DND-41 (cell line): ENCODE results near the gene IFT88.

Experiments
- EZH2 ChIP-seq: IDR thresholded peaks from 3 replicates; pipeline ENCODE4 v1.6.1; 2012; ENCODE audit warnings: borderline replicate concordance, low read depth, mild to moderate bottlenecking, moderate library complexity, low read length, inconsistent platforms; ENCODE audit not compliant: severe bottlenecking
- TF ChIP-seq, protein P1 (sequence below): IDR thresholded peaks from 2 replicates; pipeline ENCODE4 v1.5.1; 2012; ENCODE audit warnings: borderline replicate concordance, low read length, moderate library complexity, mild to moderate bottlenecking; ENCODE audit not compliant: poor library complexity, severe bottlenecking; ENCODE audit errors: extremely low read depth

DNA sequence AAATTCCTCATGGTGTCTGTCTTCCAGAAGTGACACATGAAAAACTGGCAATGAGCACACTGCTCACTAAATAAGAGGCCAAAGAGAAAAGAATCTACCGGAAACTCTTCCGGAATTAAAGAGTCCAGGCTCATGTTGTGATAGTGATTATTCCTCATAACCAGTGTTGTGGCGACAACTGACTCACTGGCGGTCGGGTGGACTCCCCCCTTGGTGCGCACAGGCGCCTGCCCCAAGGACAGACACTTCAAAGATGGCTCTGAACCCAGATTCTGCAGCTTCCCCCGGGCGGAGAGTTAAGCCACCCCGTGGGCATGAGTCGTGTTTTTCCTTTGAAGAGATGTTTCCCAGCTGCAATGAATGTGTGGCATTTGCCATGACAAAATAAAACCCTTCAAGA is 146.8 kb downstream of the IFT88 start:
- TF ChIP-seq EZH2 = no peak
- TF ChIP-seq, protein P1, sequence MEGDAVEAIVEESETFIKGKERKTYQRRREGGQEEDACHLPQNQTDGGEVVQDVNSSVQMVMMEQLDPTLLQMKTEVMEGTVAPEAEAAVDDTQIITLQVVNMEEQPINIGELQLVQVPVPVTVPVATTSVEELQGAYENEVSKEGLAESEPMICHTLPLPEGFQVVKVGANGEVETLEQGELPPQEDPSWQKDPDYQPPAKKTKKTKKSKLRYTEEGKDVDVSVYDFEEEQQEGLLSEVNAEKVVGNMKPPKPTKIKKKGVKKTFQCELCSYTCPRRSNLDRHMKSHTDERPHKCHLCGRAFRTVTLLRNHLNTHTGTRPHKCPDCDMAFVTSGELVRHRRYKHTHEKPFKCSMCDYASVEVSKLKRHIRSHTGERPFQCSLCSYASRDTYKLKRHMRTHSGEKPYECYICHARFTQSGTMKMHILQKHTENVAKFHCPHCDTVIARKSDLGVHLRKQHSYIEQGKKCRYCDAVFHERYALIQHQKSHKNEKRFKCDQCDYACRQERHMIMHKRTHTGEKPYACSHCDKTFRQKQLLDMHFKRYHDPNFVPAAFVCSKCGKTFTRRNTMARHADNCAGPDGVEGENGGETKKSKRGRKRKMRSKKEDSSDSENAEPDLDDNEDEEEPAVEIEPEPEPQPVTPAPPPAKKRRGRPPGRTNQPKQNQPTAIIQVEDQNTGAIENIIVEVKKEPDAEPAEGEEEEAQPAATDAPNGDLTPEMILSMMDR = no peak
